Measurements from ENCODE around the gene IQCK.
A peak's percentile ranks its signal among the peaks of the same experiment; 100 is the strongest.

The IQCK gene

DNA sequence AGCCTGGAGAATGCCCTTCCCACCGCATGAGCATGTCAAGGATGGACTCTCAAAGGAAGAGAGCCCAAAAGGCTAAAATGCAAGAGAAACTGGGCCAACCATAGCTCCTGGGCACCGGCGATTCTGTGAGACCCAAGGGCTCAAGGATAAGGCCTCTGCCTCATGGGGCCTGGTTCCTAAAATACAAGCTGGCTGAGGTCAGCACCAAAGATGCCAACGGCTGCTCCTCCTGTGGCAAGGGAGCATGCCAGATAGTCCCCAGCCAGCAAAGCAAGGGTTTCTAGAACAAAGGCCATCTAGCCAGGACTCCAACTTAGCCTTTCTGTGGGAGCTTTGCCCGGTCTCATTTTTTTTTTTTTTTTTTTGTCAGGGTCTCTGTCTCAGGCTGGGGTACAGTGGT, 146.5 kb downstream of the IQCK start:
- DNase-seq, result no peak

DNA sequence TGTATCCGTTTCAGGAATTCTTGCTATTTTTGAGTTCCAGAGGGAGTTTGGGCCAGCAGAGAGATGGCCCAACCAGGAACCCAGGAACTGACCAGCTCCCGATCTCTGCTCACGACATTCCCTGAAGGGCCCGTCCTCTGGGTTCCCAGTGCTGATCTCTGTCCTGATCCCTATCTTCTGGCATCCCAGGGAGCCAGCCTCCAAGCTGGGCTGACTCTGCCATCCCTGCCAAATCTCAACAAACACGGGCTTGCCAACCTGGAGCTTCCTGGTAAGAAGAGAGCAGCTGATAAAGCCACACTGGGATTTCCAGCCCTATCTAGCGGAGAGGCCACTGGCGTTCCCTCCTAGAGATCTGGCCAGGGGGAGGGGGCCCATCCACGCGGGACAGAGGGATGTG, 150.3 kb downstream of the IQCK start:
- no peak for DNase-seq

DNA sequence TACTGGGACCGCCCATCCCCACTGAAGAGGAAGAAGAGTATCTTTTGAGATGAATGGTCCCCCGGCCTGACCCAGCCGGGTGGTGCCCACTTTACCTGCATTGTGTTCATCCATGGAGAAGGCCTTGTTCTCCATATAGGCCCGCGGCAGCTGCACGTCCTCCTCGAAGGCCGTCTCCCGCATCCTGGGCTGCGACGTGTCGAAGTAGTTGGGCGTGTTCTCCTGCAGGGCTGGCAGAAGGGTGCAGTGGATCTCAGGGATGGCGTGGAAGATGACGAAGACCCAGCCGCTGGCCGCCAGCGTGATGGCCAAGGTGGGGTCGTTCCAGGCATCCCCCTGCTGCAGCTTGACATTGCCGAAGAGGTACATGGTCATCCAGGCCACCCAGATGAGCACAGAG, 153.7 kb downstream of the IQCK start:
- no peak for DNase-seq

- DNase-seq, result no peak
Measured at GRCh38 chr16:19872179-19872863, 154.2 kb downstream of the IQCK start.

GRCh38 chr16:19872935-19873334, 154.9 kb downstream of the IQCK start:
- no peak for DNase-seq

DNA sequence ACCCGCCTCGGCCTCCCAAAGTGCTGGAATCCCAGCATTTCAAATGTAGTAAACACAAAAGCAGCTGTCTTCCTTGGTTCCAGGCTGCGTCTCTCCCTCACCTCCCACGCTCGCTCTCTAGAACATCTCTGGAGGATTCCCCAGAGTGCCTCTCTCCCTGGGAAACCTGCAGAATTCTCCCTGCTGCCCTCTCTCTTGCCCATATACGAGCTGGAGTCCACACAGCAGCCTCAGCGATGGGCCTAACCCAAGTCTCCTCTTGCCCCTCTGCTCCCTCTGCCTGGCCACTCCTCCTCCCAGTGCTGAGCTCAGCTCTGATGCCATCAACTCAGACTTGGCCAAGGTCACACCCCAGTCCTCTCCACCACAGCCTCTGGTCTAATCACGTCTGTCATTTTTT, 156.0 kb downstream of the IQCK start:
- DNase-seq, result no peak

GRCh38 chr16:19874851-19875546, 156.9 kb downstream of the IQCK start:
- no peak for DNase-seq

DNA sequence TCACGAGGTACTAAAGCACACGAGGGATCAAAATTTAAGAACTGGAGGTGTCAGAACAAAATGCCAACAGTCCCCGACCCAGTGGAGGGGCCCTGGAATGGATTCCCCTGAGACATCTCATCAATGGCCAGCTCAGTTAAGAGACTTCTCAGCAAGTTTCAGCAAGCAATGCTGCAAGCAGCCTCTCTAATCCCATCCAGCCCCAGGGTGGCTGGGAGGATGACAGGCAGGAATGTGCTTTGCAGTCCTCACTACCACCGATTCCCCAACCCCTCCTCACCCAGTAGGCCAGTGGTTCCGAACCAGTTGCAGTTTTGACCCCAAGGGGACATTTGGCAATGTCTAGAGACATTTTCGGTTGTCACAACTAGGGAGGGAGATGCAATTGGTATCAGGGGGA, 157.8 kb downstream of the IQCK start:
- DNase-seq, result no peak

DNA sequence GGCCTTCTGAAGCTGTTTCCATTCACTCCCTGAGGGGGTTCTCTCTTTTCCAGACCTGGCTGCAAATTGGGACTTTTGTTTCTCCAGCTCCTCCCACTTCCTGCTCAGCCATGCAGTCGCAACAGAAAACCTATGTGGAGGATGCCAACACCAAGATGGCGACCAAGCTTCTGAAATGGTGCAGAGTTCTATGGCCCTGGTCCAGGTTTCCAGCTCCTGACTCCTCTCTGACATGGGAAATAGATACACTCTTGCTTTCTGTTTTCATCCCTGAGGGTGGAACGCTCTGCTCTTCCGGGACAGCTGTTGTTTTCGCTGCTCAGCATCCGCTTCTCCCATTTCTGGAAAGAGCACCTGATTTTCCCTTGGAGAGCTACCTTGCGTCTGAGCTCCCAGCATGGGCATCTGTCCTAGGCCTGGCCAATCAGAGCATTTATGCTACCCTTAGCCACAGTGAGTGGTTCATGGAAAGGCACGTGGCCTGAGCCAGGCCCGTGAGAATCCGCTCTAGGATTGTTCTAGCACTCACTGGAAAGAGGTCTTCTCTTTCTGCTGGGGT, 158.5 kb downstream of the IQCK start:
- no peak for DNase-seq

DNA sequence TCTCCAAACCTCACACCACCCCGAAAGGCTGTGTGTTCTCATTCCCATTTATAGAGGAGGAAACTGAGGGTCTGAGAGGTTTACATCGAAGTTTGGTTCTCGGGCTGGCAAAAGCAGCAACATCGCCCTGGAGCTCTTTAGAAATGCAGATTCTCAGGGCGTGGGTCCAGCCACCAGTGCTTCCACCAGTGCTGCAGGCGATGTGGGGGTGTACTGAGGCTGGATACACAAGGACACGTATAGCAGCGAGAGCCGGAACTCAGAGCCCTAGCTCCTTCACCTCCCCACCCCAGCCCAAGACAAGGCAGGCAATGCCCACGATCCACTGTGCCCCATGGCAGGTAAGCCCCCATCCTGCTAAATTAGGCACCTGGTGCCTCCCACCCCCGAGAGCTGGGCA, 160.7 kb downstream of the IQCK start:
- no peak for DNase-seq

DNA sequence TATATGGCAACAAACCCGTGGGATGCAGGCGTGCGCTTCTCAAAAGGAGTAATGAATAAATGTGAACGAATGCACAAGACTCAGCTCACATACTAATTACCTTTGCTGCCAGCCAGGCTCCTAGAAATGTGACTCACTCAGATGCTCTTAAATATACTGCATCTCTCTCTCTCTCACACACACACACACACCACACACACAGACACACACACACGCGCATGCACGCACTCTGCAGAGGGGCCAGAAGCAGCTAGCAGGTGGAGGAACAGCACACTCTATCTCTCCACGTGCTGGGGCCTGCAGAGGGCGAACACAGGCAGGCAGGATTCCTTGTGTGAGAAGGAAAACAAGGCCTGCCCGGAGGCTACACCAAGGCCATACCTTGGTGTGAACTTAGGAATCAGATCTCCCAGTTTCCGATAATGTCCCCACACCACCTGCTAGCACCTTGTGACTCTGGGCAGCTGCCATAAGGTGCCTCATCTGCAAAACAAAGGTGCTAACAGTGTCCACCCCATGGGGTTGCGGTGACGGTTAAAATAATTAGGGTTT, 161.2 kb downstream of the IQCK start:
- peak; percentile 42 for DNase-seq

GRCh38 chr16:19881028-19881427, 163.0 kb downstream of the IQCK start:
- DNase-seq, result no peak

DNA sequence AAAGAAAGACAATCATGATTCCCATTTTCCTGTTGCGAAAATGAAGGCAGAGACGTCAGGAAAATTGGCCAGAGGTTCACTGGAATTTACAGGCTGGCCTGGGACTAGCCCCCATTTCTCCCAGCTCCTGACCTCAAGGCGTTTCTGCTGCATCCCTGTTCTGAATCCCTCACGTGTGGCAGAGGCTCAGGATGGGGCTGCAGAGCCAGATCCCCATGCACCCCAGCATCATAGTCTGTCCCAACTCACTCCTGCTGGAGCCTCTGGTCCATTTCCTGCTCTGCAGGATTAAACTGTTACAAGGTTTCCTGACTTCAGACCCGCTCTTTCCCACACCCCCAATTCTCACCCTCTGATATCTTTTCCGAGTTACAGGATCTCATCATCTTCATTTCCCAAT, 163.7 kb downstream of the IQCK start:
- no peak for DNase-seq

DNA sequence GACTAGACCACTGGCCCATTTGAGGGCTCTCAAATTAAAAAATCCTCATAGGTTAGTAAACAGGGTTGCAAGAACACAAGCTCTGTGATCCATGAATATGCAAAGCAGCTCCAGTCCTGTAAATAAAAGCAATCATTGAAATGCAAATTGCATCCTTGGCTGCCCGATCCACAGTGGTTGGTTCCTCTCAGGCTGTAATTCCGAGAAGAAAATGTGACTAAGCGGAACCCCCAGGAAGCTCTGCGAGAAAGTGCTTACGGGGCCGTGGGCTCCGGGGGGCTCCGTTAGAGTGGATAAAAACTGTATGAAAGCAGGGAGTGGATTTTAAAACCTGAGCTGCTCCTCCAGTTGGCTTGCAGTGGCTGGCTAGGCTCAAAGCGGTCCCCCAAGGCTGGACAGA, 164.1 kb downstream of the IQCK start:
- DNase-seq, result no peak

DNA sequence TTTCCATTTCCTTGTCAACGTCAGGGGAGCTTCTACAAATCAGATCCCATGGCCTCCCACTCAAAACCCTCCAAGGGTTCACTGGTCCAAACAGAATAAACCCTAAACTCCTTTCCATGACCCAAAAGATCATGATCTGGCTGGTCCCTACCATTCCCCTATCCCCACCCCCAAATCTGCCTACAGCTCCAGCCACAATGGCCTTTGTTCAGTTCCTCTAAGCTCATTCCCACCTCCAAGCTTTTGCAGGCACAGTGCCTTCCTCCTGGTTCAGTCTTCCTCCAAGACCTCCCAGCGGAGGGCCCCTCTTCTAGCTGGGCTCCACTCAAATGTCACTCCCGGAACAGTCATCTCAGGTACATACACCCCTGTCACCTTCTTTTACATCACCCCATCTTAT, 164.6 kb downstream of the IQCK start:
- DNase-seq, result no peak

- no peak for DNase-seq
Measured at GRCh38 chr16:19883296-19883965, 165.4 kb downstream of the IQCK start.

- no peak for DNase-seq
Measured at GRCh38 chr16:19883966-19884485, 166.0 kb downstream of the IQCK start.

DNA sequence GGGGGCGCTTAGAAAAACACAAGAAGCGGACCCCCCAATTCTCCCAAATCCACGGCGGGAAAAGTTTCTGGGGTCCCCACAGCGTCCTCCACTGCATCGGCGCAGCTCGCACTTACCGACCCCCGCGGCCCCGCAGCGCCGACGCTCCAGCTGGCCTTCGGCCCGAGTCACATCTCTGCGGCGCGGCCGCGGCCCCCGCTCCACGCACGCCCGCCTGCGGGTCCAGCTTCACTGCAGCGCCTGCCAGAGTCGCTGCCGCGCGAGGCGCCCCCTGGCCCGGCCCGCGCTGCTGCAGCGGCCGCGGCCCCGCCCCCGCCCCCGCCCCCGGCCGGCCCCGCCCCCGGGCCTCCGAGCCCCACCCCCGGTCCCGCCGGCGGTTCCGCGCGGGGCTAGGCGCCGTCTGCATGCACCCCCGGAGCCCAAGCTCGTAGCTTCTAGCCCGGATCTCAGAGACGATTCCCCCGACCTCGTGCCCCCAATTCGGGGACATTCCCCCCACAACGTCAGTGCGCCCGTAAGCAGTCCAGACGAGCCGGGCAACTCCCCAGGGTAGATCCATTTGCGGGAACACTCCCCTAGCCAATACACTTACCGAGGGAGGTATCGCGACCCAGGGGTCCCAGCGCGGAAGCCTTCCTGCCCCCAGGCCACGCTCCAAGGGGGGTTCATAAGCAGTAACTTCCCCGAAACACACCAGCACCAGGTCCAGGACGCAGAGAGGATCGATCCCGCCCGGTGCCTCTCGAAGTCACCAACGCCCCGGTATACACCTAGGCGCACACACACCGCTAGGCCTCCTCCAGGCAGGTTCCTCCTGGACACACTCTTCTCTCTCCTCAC, 166.8 kb downstream of the IQCK start, which contains the start of gene GPRC5B:
GPRC5B (minus strand) TSS at position 238 of the 840 bp plus-strand sequence. CDS start 12,003 bp downstream, outside the sequence.
- peak; percentile 30 for DNase-seq

- no peak for DNase-seq
Measured at GRCh38 chr16:19885451-19886072, 167.5 kb downstream of the IQCK start.

- DNase-seq, result peak; percentile 73
Measured at GRCh38 chr16:19886073-19886941, 168.2 kb downstream of the IQCK start.

- DNase-seq, result no peak
Measured at GRCh38 chr16:19888834-19889233, 170.8 kb downstream of the IQCK start.
